K562 (cell line): ENCODE measurements around the gene ASGR1. TPM values are rescaled to one million over a fixed set of nuclear protein-coding genes. Genes with fewer than 3 reads are reported as not detected.

Source experiments
- CCNT2 ChIP-seq: IDR thresholded peaks from 2 replicates; pipeline ENCODE4 v1.6.1; 2011; ENCODE audit warnings: borderline replicate concordance, low read depth, mild to moderate bottlenecking, moderate library complexity, mixed read lengths, low read length; ENCODE audit not compliant: insufficient read length; ENCODE audit errors: extremely low read depth
- HDAC8 ChIP-seq: fragments of 450-650 bp; IDR thresholded peaks from 2 replicates; pipeline ENCODE4 v1.6.1; 2016; ENCODE audit warnings: mild to moderate bottlenecking, missing genetic modification characterization, moderate library complexity, missing compliant biosample characterization
- HNRNPUL1 ChIP-seq: fragments of 200-400 bp; formaldehyde crosslinking; IDR thresholded peaks from 2 replicates; pipeline ENCODE4 v1.6.1; 2017; ENCODE audit warnings: low read length
- PHF21A ChIP-seq: fragments of 450-650 bp; IDR thresholded peaks from 2 replicates; pipeline ENCODE4 v1.6.1; 2017; ENCODE audit warnings: low read depth, borderline replicate concordance
- RB1 ChIP-seq: fragments of 450-650 bp; IDR thresholded peaks from 2 replicates; pipeline ENCODE4 v1.6.1; 2017; ENCODE audit warnings: low read depth, mild to moderate bottlenecking
- SMARCE1 ChIP-seq: fragments of 450-650 bp; IDR thresholded peaks from 2 replicates; pipeline ENCODE4 v1.7.1; 2016; ENCODE audit warnings: mild to moderate bottlenecking
- TAL1 ChIP-seq: fragments of 450-650 bp; IDR thresholded peaks from 2 replicates; pipeline ENCODE4 v1.6.1; 2016; ENCODE audit warnings: mild to moderate bottlenecking
- ZFPM2 ChIP-seq: fragments of 250-450 bp; sonication (Bioruptor Pico); IDR thresholded peaks from 2 replicates; pipeline ENCODE4 v1.5.1; 2022; ENCODE audit warnings: mild to moderate bottlenecking
- polyA plus RNA-seq, 8 experiments: library from polyadenylated mRNA; depleted of rRNA in 4 of 8; stranded (reverse) in 5 of 8; unstranded in 3 of 8; fragments of >200 nt; fragmentation: Nextera tagmentation in 2 of 8; fragmentation: Illumina TruSeq in 1 of 8; extraction: Ambion mirVana in 2 of 8; extraction: Trizol in 1 of 8; gene quantifications; 2 replicates each; pipeline versions ENCODE4 v1.2.1 to v1.2.3, GENCODE V29; 2011 to 2014; ENCODE audit warnings: inconsistent platforms in 1 of 8, missing spikeins in 1 of 8
- total RNA-seq, 7 experiments: library from RNA; depleted of rRNA in 6 of 7; stranded (reverse); fragments of >200 nt in 6 of 7; fragmentation: Illumina TruSeq in 2 of 7; extraction: Trizol in 2 of 7; gene quantifications; 2 replicates each; pipeline versions ENCODE4 v1.2.1 to v1.2.3, GENCODE V29; 2011 to 2021; ENCODE audit warnings: low replicate concordance in 1 of 7
- TF ChIP-seq, protein P1 (sequence below): fragments of 450-650 bp; IDR thresholded peaks from one replicate; pipeline ENCODE4 v1.6.1; 2018; ENCODE audit warnings: mild to moderate bottlenecking, moderate library complexity; ENCODE audit not compliant: partially characterized antibody
- TF ChIP-seq, protein P2 (sequence below): sonication (generic); formaldehyde crosslinking; IDR thresholded peaks from 2 replicates; pipeline ENCODE4 v1.8.0; 2022; ENCODE audit warnings: mild to moderate bottlenecking, missing genetic modification reagents
- TF ChIP-seq, protein P3 (sequence below): fragments of 200-800 bp; sonication (Bioruptor generic); IDR thresholded peaks from 2 replicates; pipeline ENCODE4 v1.6.1; 2016; ENCODE audit warnings: missing genetic modification characterization, missing compliant biosample characterization

Gene ASGR1
- total and polyA plus RNA-seq, 9 of the 15 experiments (the other 6 are each of a cell fraction or from before 2014, with no cell fraction given), result 0.11 to 1.0 (median 0.64) TPM; not detected in 2

DNA sequence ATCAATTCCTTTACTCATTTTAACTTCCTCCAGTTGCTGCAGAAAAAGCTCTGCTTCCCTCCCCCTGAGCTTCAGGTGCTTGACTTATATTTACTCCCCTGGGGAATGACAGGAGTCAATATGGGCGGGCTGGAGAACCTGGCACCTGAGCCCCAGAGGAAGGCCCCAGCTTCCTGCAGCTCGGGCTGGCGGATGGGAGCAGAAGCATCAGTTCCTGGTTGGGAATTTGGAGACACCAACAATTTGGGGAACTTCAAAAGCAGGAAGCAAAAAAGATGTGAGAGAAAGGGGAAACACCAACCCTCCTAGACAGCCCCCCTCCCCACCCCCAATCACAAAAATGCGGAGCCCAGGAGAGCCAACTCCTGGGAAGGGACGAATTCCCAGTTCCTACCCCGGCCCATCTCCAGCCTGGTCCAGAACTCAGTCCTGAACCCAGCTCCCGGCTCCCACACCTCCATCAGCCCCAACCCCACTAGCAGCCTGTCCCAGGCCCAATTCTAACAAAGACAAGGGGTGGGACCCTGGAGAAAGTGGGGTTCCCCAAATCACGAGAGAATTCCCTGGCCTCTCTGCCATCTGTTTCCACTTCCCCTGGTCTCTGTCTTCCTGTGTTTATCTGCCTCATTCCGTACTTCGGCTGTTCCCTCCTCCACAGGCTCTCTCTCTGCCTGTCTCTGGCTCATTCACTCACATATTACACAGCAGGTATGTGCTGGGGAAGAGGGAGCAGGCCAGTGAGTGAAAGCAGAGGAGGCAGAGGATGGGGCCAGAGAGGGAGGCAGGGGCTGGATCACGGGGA, 48.3 kb downstream of the ASGR1 start (continued):
- TF ChIP-seq, protein P1, sequence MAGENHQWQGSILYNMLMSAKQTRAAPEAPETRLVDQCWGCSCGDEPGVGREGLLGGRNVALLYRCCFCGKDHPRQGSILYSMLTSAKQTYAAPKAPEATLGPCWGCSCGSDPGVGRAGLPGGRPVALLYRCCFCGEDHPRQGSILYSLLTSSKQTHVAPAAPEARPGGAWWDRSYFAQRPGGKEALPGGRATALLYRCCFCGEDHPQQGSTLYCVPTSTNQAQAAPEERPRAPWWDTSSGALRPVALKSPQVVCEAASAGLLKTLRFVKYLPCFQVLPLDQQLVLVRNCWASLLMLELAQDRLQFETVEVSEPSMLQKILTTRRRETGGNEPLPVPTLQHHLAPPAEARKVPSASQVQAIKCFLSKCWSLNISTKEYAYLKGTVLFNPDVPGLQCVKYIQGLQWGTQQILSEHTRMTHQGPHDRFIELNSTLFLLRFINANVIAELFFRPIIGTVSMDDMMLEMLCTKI, result no peak
- TF ChIP-seq PHF21A (no peak), TAL1 (no peak), SMARCE1 (no peak), CCNT2 (no peak), HNRNPUL1 (no peak), HDAC8 (tag) (no peak), ZFPM2 (no peak), RB1 (no peak)
- TF ChIP-seq, protein P2, sequence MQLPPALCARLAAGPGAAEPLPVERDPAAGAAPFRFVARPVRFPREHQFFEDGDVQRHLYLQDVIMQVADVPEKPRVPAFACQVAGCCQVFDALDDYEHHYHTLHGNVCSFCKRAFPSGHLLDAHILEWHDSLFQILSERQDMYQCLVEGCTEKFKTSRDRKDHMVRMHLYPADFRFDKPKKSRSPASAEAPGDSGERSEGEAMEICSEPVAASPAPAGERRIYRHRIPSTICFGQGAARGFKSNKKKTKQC (CRISPR knock-in tag), result no peak
- TF ChIP-seq, protein P3, sequence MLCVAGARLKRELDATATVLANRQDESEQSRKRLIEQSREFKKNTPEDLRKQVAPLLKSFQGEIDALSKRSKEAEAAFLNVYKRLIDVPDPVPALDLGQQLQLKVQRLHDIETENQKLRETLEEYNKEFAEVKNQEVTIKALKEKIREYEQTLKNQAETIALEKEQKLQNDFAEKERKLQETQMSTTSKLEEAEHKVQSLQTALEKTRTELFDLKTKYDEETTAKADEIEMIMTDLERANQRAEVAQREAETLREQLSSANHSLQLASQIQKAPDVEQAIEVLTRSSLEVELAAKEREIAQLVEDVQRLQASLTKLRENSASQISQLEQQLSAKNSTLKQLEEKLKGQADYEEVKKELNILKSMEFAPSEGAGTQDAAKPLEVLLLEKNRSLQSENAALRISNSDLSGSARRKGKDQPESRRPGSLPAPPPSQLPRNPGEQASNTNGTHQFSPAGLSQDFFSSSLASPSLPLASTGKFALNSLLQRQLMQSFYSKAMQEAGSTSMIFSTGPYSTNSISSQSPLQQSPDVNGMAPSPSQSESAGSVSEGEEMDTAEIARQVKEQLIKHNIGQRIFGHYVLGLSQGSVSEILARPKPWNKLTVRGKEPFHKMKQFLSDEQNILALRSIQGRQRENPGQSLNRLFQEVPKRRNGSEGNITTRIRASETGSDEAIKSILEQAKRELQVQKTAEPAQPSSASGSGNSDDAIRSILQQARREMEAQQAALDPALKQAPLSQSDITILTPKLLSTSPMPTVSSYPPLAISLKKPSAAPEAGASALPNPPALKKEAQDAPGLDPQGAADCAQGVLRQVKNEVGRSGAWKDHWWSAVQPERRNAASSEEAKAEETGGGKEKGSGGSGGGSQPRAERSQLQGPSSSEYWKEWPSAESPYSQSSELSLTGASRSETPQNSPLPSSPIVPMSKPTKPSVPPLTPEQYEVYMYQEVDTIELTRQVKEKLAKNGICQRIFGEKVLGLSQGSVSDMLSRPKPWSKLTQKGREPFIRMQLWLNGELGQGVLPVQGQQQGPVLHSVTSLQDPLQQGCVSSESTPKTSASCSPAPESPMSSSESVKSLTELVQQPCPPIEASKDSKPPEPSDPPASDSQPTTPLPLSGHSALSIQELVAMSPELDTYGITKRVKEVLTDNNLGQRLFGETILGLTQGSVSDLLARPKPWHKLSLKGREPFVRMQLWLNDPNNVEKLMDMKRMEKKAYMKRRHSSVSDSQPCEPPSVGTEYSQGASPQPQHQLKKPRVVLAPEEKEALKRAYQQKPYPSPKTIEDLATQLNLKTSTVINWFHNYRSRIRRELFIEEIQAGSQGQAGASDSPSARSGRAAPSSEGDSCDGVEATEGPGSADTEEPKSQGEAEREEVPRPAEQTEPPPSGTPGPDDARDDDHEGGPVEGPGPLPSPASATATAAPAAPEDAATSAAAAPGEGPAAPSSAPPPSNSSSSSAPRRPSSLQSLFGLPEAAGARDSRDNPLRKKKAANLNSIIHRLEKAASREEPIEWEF (CRISPR knock-in tag), result no peak
